ENCODE results near the gene DTX4.
A peak's percentile ranks its signal among the peaks of the same experiment; 100 is the strongest.
"Not testable (repeated sequence)": the region's sequence is repeated elsewhere in the genome, so short reads cannot be mapped to it uniquely, and the experiment has no call there.

DTX4 gene

GRCh38 chr11:59171508-59172322, at the start of gene DTX4:
Gene DTX4 (plus strand): TSS chr11:59172132. CDS start chr11:59172596, 464 bp downstream.
- peak; percentile 75 for DNase-seq

GRCh38 chr11:59135648-59136461, 36.1 kb upstream of the DTX4 start:
- DNase-seq = peak; percentile 42

GRCh38 chr11:59136551-59136950, 35.4 kb upstream of the DTX4 start:
- not testable (repeated sequence) for DNase-seq

GRCh38 chr11:59137190-59137589, 34.7 kb upstream of the DTX4 start:
- no peak for DNase-seq

GRCh38 chr11:59138643-59139042, 33.3 kb upstream of the DTX4 start:
- no peak for DNase-seq

GRCh38 chr11:59141191-59141590, 30.7 kb upstream of the DTX4 start:
- DNase-seq = no peak

- peak; percentile 13 for DNase-seq
These were observed 30.1 kb upstream of the DTX4 start for GRCh38 chr11:59141673-59142460.

GRCh38 chr11:59142530-59143507, 29.1 kb upstream of the DTX4 start, which contains the start of gene FAM111A:
Gene FAM111A (plus strand): TSS chr11:59142856. CDS start chr11:59148873, 6,017 bp downstream.
- DNase-seq = peak; percentile 78

- no peak for DNase-seq
These were observed 27.8 kb upstream of the DTX4 start for GRCh38 chr11:59144096-59144495.

GRCh38 chr11:59144579-59145345, 27.2 kb upstream of the DTX4 start:
- peak; percentile 61 for DNase-seq

- DNase-seq = peak; percentile 10
These were observed 26.4 kb upstream of the DTX4 start for GRCh38 chr11:59145534-59145933.

GRCh38 chr11:59151761-59152160, 20.2 kb upstream of the DTX4 start:
- DNase-seq = no peak

- no peak for DNase-seq
These were observed 19.5 kb upstream of the DTX4 start for GRCh38 chr11:59152312-59152951.

GRCh38 chr11:59154610-59155009, 17.3 kb upstream of the DTX4 start:
- no peak for DNase-seq

- no peak for DNase-seq
These were observed 14.5 kb upstream of the DTX4 start for GRCh38 chr11:59157433-59157832.

GRCh38 chr11:59158206-59159068, 13.5 kb upstream of the DTX4 start:
- peak; percentile 35 for DNase-seq

GRCh38 chr11:59164028-59164427, 7.9 kb upstream of the DTX4 start:
- no peak for DNase-seq

- DNase-seq = no peak
These were observed 580 bp downstream of the DTX4 start for GRCh38 chr11:59172345-59173079.
